Small intestine (tissue), 7 donors: Measurements from ENCODE around the gene QSER1. TPM values are rescaled to one million over a fixed set of nuclear protein-coding genes. Genes with fewer than 3 reads are reported as not detected.
"Not testable (repeated sequence)": the region's sequence is repeated elsewhere in the genome, so short reads cannot be mapped to it uniquely, and the experiment has no call there.

Source experiments
- DNase-seq, 2 donors: peaks; one replicate each; pipeline versions ENCODE4 v3.0.0 to v3.0.0-alpha.2; 2013
- FAIRE-seq: peaks from 2 replicates; lab custom pipeline; 2012; peaks lifted over from hg19 to GRCh38; lab: Jason Lieb, UNC
- H3K27ac ChIP-seq, 3 donors: one replicate each; pipeline ENCODE4 v1.5.1; 2013; ENCODE audit warnings: low read length in 2 of 3, mild to moderate bottlenecking in 2 of 3, control low read depth in 1 of 3, inconsistent platforms in 1 of 3, low read depth in 1 of 3, moderate library complexity in 1 of 3
- H3K27me3 ChIP-seq, 3 donors: one replicate each; pipeline ENCODE4 v1.6.1; 2013; ENCODE audit warnings: low read length in 3 of 3, inconsistent platforms in 1 of 3; ENCODE audit not compliant: control insufficient read depth in 3 of 3, insufficient read depth in 3 of 3
- H3K36me3 ChIP-seq, 3 donors: one replicate each; pipeline ENCODE4 v1.6.1; 2013; ENCODE audit warnings: low read length in 3 of 3, inconsistent platforms in 1 of 3, low read depth in 1 of 3, mild to moderate bottlenecking in 1 of 3, moderate library complexity in 1 of 3; ENCODE audit not compliant: control insufficient read depth in 3 of 3, insufficient read depth in 2 of 3
- H3K4me1 ChIP-seq, 3 donors: one replicate each; pipeline ENCODE4 v1.6.1; 2013; ENCODE audit warnings: low read length in 2 of 3, inconsistent platforms in 1 of 3, low read depth in 1 of 3, mild to moderate bottlenecking in 1 of 3, moderate library complexity in 1 of 3; ENCODE audit not compliant: control insufficient read depth in 3 of 3, insufficient read depth in 2 of 3
- H3K4me3 ChIP-seq, 3 donors: one replicate each; pipeline ENCODE4 v1.5.1; 2013; ENCODE audit warnings: low read length in 3 of 3, control low read depth in 1 of 3, inconsistent platforms in 1 of 3, low read depth in 1 of 3, mild to moderate bottlenecking in 1 of 3, moderate library complexity in 1 of 3
- H3K9me3 ChIP-seq, 2 donors: one replicate each; pipeline ENCODE4 v1.6.1; 2013; ENCODE audit warnings: low read depth in 1 of 2, low read length in 1 of 2; ENCODE audit not compliant: control insufficient read depth in 2 of 2, insufficient read depth in 1 of 2
- WGBS, 3 donors: extraction: QIAGEN DNeasy Blood & Tissue Kit; methylation state at CpG; one replicate each; pipeline ENCODE4 v1.1.7; 2013; 5-methylcytosine and 5-hydroxymethylcytosine counted together
- polyA plus RNA-seq, 4 donors: library from polyadenylated mRNA; stranded (reverse) in 3 of 4; unstranded in 1 of 4; fragments of 200-250 nt in 3 of 4; fragments of 120-200 nt in 1 of 4; gene quantifications; one replicate each; pipeline versions ENCODE4 v1.2.1 to v1.2.3, GENCODE V29; 2013
- donor health status: healthy with polysubstance abuse.
- donor health status: control.
- donor health status: control.
- donor health status: Bipolar disorder and iron deficiency.
- donor health status: healthy.

QSER1 gene
- polyA plus RNA-seq, 4 donors = 1.4 to 20.5 (median 3.2) TPM

- Histone ChIP-seq H3K4me1 (peaks cover 0 to 5% (median 0%) of the 10 kb centered on the region in 3 donors), H3K27ac (no peak overlapping the region), H3K36me3 (no peaks in the 10 kb centered on the region), H3K27me3 (no peaks in the 10 kb centered on the region), H3K9me3 (no peaks in the 10 kb centered on the region), H3K4me3 (no peak overlapping the region)
- no peak for DNase-seq
- WGBS, 3 donors = 54 to 76% (median 71%) methylated on average over 1 of the region's 1 CpG
- no peak for FAIRE-seq
Measured at GRCh38 chr11:32921204-32921603, 28.6 kb downstream of the QSER1 start.

- H3K4me1 ChIP-seq = no peaks in the 10 kb centered on the region
- no peak overlapping the region for H3K27ac ChIP-seq
- H3K4me3 ChIP-seq = no peak overlapping the region
- no peak for FAIRE-seq
- no peak for DNase-seq
- H3K9me3 ChIP-seq = no peaks in the 10 kb centered on the region
- WGBS, 3 donors = 99 to 100% (median 100%) methylated on average over 1 of the region's 1 CpG
- no peaks in the 10 kb centered on the region for H3K27me3 ChIP-seq
- peaks cover 9 to 15% (median 9%) of the 10 kb centered on the region in 3 donors for H3K36me3 ChIP-seq
Measured at GRCh38 chr11:32931606-32932005, 39.0 kb downstream of the QSER1 start.

GRCh38 chr11:32932196-32932595 is 39.6 kb downstream of the QSER1 start:
- H3K4me1 ChIP-seq = no peaks in the 10 kb centered on the region
- no peak for FAIRE-seq
- H3K9me3 ChIP-seq = no peaks in the 10 kb centered on the region
- 97 to 100% (median 97%) methylated on average over 3 of the region's 3 CpGs for WGBS, 3 donors
- peaks cover 9 to 15% (median 9%) of the 10 kb centered on the region in 3 donors for H3K36me3 ChIP-seq
- no peak overlapping the region for H3K27ac ChIP-seq
- no peak for DNase-seq
- H3K4me3 ChIP-seq = no peak overlapping the region
- no peaks in the 10 kb centered on the region for H3K27me3 ChIP-seq

- Histone ChIP-seq H3K27ac (no peak overlapping the region), H3K9me3 (no peaks in the 10 kb centered on the region), H3K27me3 (no peaks in the 10 kb centered on the region), H3K4me1 (peaks cover 0 to 4% (median 0%) of the 10 kb centered on the region in 3 donors), H3K4me3 (no peak overlapping the region), H3K36me3 (peaks cover 9 to 12% (median 9%) of the 10 kb centered on the region in 3 donors)
- DNase-seq (no peak), FAIRE-seq (no peak)
Measured at GRCh38 chr11:32935462-32936029, 42.9 kb downstream of the QSER1 start.

- WGBS, 3 donors = 95 to 100% (median 95%) methylated on average over 1 of the region's 1 CpG
- not testable (repeated sequence) for H3K9me3 ChIP-seq, H3K27me3 ChIP-seq, H3K4me1 ChIP-seq, H3K4me3 ChIP-seq, DNase-seq, H3K27ac ChIP-seq, FAIRE-seq
- H3K36me3 ChIP-seq = peaks cover 9 to 11% (median 9%) of the 10 kb centered on the region in 3 donors
Measured at GRCh38 chr11:32936178-32936577, 43.6 kb downstream of the QSER1 start.

- FAIRE-seq, H3K36me3 ChIP-seq, H3K4me3 ChIP-seq, H3K4me1 ChIP-seq, H3K27me3 ChIP-seq, H3K27ac ChIP-seq, DNase-seq, H3K9me3 ChIP-seq: not testable (repeated sequence)
- 93 to 97% (median 95%) methylated on average over 3 of the region's 3 CpGs for WGBS, 3 donors
Measured at GRCh38 chr11:32937283-32937682, 44.7 kb downstream of the QSER1 start.

- WGBS, 3 donors = 62 to 87% (median 83%) methylated on average over 1 of the region's 1 CpG
- Histone ChIP-seq H3K9me3 (no peaks in the 10 kb centered on the region), H3K4me1 (peaks cover 0 to 4% (median 0%) of the 10 kb centered on the region in 3 donors), H3K27ac (no peak overlapping the region), H3K27me3 (no peaks in the 10 kb centered on the region), H3K4me3 (no peak overlapping the region), H3K36me3 (peaks cover under 1 to 3% (median 2%) of the 10 kb centered on the region in 3 donors)
- FAIRE-seq (no peak), DNase-seq (no peak)
Measured at GRCh38 chr11:32939046-32939445, 46.4 kb downstream of the QSER1 start.

GRCh38 chr11:32939866-32940265 is 47.3 kb downstream of the QSER1 start:
- Histone ChIP-seq H3K4me1 (peaks cover 0 to 4% (median 0%) of the 10 kb centered on the region in 3 donors), H3K27ac (no peak overlapping the region), H3K36me3 (peaks cover 0 to 3% (median 2%) of the 10 kb centered on the region in 3 donors), H3K27me3 (no peaks in the 10 kb centered on the region), H3K4me3 (no peak overlapping the region), H3K9me3 (no peaks in the 10 kb centered on the region)
- no peak for FAIRE-seq
- DNase-seq = no peak

GRCh38 chr11:32940865-32941264 is 48.3 kb downstream of the QSER1 start:
- no peaks in the 10 kb centered on the region for H3K27me3 ChIP-seq
- H3K4me1 ChIP-seq = peaks cover 0 to 4% (median 0%) of the 10 kb centered on the region in 3 donors
- FAIRE-seq = no peak
- WGBS, 3 donors = 53 to 81% (median 77%) methylated on average over 1 of the region's 1 CpG
- no peak overlapping the region for H3K4me3 ChIP-seq
- peaks cover 0 to 3% (median 0%) of the 10 kb centered on the region in 3 donors for H3K36me3 ChIP-seq
- H3K27ac ChIP-seq = no peak overlapping the region
- no peak for DNase-seq
- H3K9me3 ChIP-seq = no peaks in the 10 kb centered on the region
